GM18526 (cell line): Measurements from ENCODE around the gene GTF3C4.

Experiments
- POLR2A ChIP-seq: IDR thresholded peaks from 3 replicates; pipeline ENCODE4 v1.6.1; 2011; ENCODE audit not compliant: insufficient read length; ENCODE audit errors: extremely low read depth

Gene GTF3C4

GRCh38 chr9:132670457-132671391, at the start of gene GTF3C4:
TSS of gene GTF3C4 (plus strand) at chr9:132670464. CDS start at chr9:132670599, 135 bp downstream.
- TF ChIP-seq POLR2A, result peak; percentile 50

GRCh38 chr9:132622159-132622558, 48.1 kb upstream of the GTF3C4 start:
- no peak for TF ChIP-seq POLR2A

- TF ChIP-seq POLR2A, result no peak
These were observed 44.0 kb upstream of the GTF3C4 start for GRCh38 chr9:132626285-132626684.

GRCh38 chr9:132627106-132627505, 43.2 kb upstream of the GTF3C4 start:
- TF ChIP-seq POLR2A, result no peak

GRCh38 chr9:132627594-132627993, 42.7 kb upstream of the GTF3C4 start:
- no peak for TF ChIP-seq POLR2A

- TF ChIP-seq POLR2A, result no peak
These were observed 41.5 kb upstream of the GTF3C4 start for GRCh38 chr9:132628746-132629145.

GRCh38 chr9:132630116-132630515, 40.1 kb upstream of the GTF3C4 start:
- TF ChIP-seq POLR2A, result no peak

- no peak for TF ChIP-seq POLR2A
These were observed 39.5 kb upstream of the GTF3C4 start for GRCh38 chr9:132630811-132631210.

GRCh38 chr9:132631280-132631679, 39.0 kb upstream of the GTF3C4 start:
- no peak for TF ChIP-seq POLR2A

GRCh38 chr9:132631685-132632084, 38.6 kb upstream of the GTF3C4 start:
- no peak for TF ChIP-seq POLR2A

- TF ChIP-seq POLR2A, result no peak
These were observed 37.7 kb upstream of the GTF3C4 start for GRCh38 chr9:132632413-132633129.

GRCh38 chr9:132634327-132634726, 35.9 kb upstream of the GTF3C4 start:
- no peak for TF ChIP-seq POLR2A

- no peak for TF ChIP-seq POLR2A
These were observed 32.9 kb upstream of the GTF3C4 start for GRCh38 chr9:132637351-132637750.

GRCh38 chr9:132637801-132638200, 32.5 kb upstream of the GTF3C4 start:
- no peak for TF ChIP-seq POLR2A

GRCh38 chr9:132638240-132638639, 32.0 kb upstream of the GTF3C4 start:
- no peak for TF ChIP-seq POLR2A

- no peak for TF ChIP-seq POLR2A
These were observed 30.9 kb upstream of the GTF3C4 start for GRCh38 chr9:132639322-132639721.
